Osteocyte (in vitro differentiated cells): ENCODE data around the gene ABCG5. TPM values are rescaled to one million over a fixed set of nuclear protein-coding genes. Genes with fewer than 3 reads are reported as not detected.

ENCODE experiments used
- DNase-seq: peaks from one replicate; pipeline ENCODE4 v3.0.0; 2021; ENCODE audit warnings: mixed read lengths; ENCODE audit not compliant: unreplicated experiment; ENCODE audit errors: extremely low spot score
- H3K27ac Mint-ChIP-seq: one replicate; pipeline ENCODE4 v1.8.0; 2021; ENCODE audit warnings: mild to moderate bottlenecking, mixed read lengths; ENCODE audit not compliant: unreplicated experiment
- H3K27me3 Mint-ChIP-seq: one replicate; pipeline ENCODE4 v1.8.0; 2021; ENCODE audit warnings: mixed read lengths; ENCODE audit not compliant: unreplicated experiment
- H3K36me3 Mint-ChIP-seq: one replicate; pipeline ENCODE4 v1.8.0; 2021; ENCODE audit warnings: mixed read lengths; ENCODE audit not compliant: unreplicated experiment
- H3K4me1 Mint-ChIP-seq: one replicate; pipeline ENCODE4 v1.8.0; 2021; ENCODE audit warnings: mixed read lengths; ENCODE audit not compliant: unreplicated experiment
- H3K4me3 Mint-ChIP-seq: one replicate; pipeline ENCODE4 v1.8.0; 2021; ENCODE audit warnings: mild to moderate bottlenecking, moderate library complexity, mixed read lengths; ENCODE audit not compliant: unreplicated experiment
- H3K9me3 Mint-ChIP-seq: one replicate; pipeline ENCODE4 v1.8.0; 2021; ENCODE audit warnings: mixed read lengths; ENCODE audit not compliant: unreplicated experiment
- CTCF ChIP-seq: fragments of 200-600 bp; sonication (generic); IDR thresholded peaks from 2 replicates; pipeline ENCODE4 v1.5.0; 2021; ENCODE audit warnings: antibody characterized with exemption, mild to moderate bottlenecking, moderate library complexity
- total RNA-seq: library from RNA; stranded (reverse); gene quantifications from 2 replicates; pipeline ENCODE4 v1.2.1, GENCODE V29; 2021

Gene ABCG5
- total RNA-seq, 1 donor from 2014 or later: not detected

GRCh38 chr2:43776324-43776723, 62.3 kb downstream of the ABCG5 start:
- H3K4me3 Mint-ChIP-seq: no peak overlapping the region
- no peaks in the 10 kb centered on the region for H3K9me3 Mint-ChIP-seq
- DNase-seq: no peak
- no peak for TF ChIP-seq CTCF
- H3K27ac Mint-ChIP-seq: no peak overlapping the region
- peaks cover 12% of the 10 kb centered on the region for H3K4me1 Mint-ChIP-seq
- peaks cover 14% of the 10 kb centered on the region for H3K36me3 Mint-ChIP-seq
- no peaks in the 10 kb centered on the region for H3K27me3 Mint-ChIP-seq

DNA sequence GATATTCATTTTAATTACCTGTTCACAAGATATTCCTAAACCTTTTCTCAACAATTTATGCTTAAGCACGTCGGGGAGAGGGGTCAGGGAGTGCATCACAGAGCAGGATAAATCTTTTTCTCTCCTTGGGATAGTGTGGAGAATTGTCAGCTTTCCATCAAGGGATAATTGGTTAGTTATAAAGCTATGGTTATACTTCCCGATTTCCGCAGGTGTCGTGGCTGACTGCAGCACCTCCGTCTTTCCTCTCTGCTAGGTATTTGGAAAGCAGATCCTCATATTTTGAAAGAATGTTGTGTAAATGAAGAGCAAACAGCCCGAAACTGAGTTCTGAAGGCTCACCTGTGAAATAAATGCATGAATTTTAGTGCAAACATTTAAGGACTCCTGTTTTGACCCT, 64.0 kb downstream of the ABCG5 start:
- no peaks in the 10 kb centered on the region for H3K9me3 Mint-ChIP-seq
- H3K4me1 Mint-ChIP-seq: peaks cover 12% of the 10 kb centered on the region
- peak overlapping the region; percentile 99 for H3K27ac Mint-ChIP-seq
- peak overlapping the region; percentile 97 for H3K4me3 Mint-ChIP-seq
- no peak for DNase-seq
- H3K36me3 Mint-ChIP-seq: peaks cover 5% of the 10 kb centered on the region
- no peak for TF ChIP-seq CTCF
- no peaks in the 10 kb centered on the region for H3K27me3 Mint-ChIP-seq

DNA sequence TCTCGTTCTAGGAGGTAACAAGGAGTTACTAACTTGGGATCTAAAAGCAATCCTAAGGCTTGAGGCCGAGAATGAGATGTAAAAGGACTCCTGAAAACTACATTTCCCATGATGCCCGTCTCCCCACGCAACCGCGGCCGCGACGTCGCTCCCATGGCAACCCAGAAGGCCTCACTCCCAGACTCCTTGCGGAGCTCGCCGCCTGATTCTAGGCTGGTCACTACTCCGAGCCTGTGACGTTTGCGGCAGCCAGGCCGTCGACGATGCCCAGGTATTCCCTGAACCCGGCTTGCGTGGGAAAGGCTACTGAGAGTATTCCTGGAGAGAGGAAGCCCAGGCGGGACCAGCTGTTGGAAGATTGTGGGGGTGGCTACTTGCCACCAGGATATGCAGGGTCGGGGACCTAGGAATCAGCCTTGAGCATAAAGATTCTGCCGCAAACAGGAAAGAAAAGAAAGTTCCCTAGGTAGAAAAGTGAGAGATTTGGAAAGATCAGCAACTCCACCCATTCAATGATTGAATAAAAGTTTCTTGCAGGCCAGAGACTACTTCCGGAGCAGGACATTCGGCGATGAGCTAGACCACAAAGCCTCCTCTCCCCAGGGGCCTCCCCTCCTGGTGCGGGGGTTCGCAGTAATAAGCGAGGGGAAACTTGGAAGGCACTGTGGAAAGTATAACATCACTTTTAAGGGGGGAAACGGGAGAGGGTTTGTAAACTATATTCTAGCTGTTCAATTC, 64.6 kb downstream of the ABCG5 start, which contains the start of gene DYNC2LI1:
Gene DYNC2LI1, plus strand, starts transcription at position 164 of the 738 bp plus-strand sequence. Its CDS starts 100 bp downstream, at position 264.
- Mint-ChIP-seq H3K36me3 (peaks cover 5% of the 10 kb centered on the region), H3K4me1 (peaks cover 12% of the 10 kb centered on the region), H3K9me3 (no peaks in the 10 kb centered on the region), H3K27ac (peak within 1 kb of the TSS; percentile 99), H3K27me3 (no peaks in the 10 kb centered on the region), H3K4me3 (peak within 1 kb of the TSS; percentile 97)
- TF ChIP-seq CTCF: no peak
- DNase-seq: peak; percentile 96

- no peaks in the 10 kb centered on the region for H3K27me3 Mint-ChIP-seq
- no peak for DNase-seq
- TF ChIP-seq CTCF: no peak
- no peak overlapping the region for H3K27ac Mint-ChIP-seq
- H3K9me3 Mint-ChIP-seq: no peaks in the 10 kb centered on the region
- no peaks in the 10 kb centered on the region for H3K4me1 Mint-ChIP-seq
- no peak overlapping the region for H3K4me3 Mint-ChIP-seq
- H3K36me3 Mint-ChIP-seq: peaks cover 11% of the 10 kb centered on the region
These were observed 72.6 kb downstream of the ABCG5 start for GRCh38 chr2:43766006-43766405.

- Mint-ChIP-seq H3K9me3 (no peaks in the 10 kb centered on the region), H3K4me1 (peaks cover 10% of the 10 kb centered on the region), H3K27me3 (no peaks in the 10 kb centered on the region), H3K4me3 (no peak overlapping the region), H3K27ac (no peak overlapping the region), H3K36me3 (peaks cover 11% of the 10 kb centered on the region)
- TF ChIP-seq CTCF: no peak
- DNase-seq: no peak
These were observed 74.4 kb downstream of the ABCG5 start for GRCh38 chr2:43764086-43764705.
